ENCODE results near the gene PRORP. TPM values are rescaled to one million over a fixed set of nuclear protein-coding genes. Genes with fewer than 3 reads are reported as not detected.

PRORP gene
- total and polyA plus RNA-seq, 9 of the 15 experiments (the other 6 are each of a cell fraction or from before 2014, with no cell fraction given): 21.9 to 48.7 (median 36.5) TPM

- peak in 1 of 2 experiments; percentile 88; a peak in 2 of 4 replicates for TF ChIP-seq TRIM24 (IDR thresholded peaks at IDR 0.05)
- TF ChIP-seq HDAC1 (IDR thresholded peaks at IDR 0.05): peak in 1 of 2 experiments; percentile 59; a peak in 2 of 4 replicates
- TF ChIP-seq, protein P1, sequence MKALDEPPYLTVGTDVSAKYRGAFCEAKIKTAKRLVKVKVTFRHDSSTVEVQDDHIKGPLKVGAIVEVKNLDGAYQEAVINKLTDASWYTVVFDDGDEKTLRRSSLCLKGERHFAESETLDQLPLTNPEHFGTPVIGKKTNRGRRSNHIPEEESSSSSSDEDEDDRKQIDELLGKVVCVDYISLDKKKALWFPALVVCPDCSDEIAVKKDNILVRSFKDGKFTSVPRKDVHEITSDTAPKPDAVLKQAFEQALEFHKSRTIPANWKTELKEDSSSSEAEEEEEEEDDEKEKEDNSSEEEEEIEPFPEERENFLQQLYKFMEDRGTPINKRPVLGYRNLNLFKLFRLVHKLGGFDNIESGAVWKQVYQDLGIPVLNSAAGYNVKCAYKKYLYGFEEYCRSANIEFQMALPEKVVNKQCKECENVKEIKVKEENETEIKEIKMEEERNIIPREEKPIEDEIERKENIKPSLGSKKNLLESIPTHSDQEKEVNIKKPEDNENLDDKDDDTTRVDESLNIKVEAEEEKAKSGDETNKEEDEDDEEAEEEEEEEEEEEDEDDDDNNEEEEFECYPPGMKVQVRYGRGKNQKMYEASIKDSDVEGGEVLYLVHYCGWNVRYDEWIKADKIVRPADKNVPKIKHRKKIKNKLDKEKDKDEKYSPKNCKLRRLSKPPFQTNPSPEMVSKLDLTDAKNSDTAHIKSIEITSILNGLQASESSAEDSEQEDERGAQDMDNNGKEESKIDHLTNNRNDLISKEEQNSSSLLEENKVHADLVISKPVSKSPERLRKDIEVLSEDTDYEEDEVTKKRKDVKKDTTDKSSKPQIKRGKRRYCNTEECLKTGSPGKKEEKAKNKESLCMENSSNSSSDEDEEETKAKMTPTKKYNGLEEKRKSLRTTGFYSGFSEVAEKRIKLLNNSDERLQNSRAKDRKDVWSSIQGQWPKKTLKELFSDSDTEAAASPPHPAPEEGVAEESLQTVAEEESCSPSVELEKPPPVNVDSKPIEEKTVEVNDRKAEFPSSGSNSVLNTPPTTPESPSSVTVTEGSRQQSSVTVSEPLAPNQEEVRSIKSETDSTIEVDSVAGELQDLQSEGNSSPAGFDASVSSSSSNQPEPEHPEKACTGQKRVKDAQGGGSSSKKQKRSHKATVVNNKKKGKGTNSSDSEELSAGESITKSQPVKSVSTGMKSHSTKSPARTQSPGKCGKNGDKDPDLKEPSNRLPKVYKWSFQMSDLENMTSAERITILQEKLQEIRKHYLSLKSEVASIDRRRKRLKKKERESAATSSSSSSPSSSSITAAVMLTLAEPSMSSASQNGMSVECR (CRISPR knock-in tag; IDR thresholded peaks at IDR 0.05): peak; percentile 57; the same call in 1 of the 2 replicates
- no peak for TF ChIP-seq SREBF1 (IDR thresholded peaks at IDR 0.05; ENCODE audit: borderline replicate concordance, low read depth, low read length)
- TF ChIP-seq HNRNPH1 (optimal IDR thresholded peaks at IDR 0.05; ENCODE audit: low read depth, low read length): no peak
- peak; percentile 98 for TF ChIP-seq MGA (IDR thresholded peaks at IDR 0.05)
- no peak for TF ChIP-seq LEF1 (IDR thresholded peaks at IDR 0.05)
- TF ChIP-seq HCFC1 (IDR thresholded peaks at IDR 0.05; ENCODE audit: low read depth, low read length): peak; percentile 94
- TF ChIP-seq TAF15 (IDR thresholded peaks at IDR 0.05; ENCODE audit: low read depth, low read length): no peak
- no peak for TF ChIP-seq ATF4 (CRISPR knock-in tag; IDR thresholded peaks at IDR 0.05)
These were observed at the start of gene PRORP, which contains the start of gene PPP2R3C (continued) for GRCh38 chr14:35121887-35122695.
